ENCODE data around the gene BDKRB2. TPM values are rescaled to one million over a fixed set of nuclear protein-coding genes. Genes with fewer than 3 reads are reported as not detected.

The BDKRB2 gene
- total RNA-seq, 1 donor from 2014 or later, result 0.29 TPM

DNA sequence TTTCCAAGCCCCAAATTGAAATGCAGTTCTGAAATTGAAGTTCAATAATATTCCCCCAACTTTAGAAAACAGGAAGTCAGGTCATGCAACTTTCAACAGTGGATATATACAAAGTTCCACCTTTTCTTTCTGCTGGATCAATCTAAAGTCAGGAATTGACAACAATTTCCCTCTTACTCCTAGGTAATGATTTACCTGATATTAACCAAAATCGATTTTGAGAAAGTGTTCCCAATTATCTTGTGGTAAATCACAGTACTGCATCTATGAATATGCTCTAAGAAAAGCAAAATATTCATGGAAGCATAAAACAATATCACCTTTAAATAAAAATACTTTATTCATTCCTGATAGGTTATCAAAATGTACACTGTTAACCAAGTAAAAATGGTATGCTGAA, 79.8 kb downstream of the BDKRB2 start:
- TF ChIP-seq, protein P1, sequence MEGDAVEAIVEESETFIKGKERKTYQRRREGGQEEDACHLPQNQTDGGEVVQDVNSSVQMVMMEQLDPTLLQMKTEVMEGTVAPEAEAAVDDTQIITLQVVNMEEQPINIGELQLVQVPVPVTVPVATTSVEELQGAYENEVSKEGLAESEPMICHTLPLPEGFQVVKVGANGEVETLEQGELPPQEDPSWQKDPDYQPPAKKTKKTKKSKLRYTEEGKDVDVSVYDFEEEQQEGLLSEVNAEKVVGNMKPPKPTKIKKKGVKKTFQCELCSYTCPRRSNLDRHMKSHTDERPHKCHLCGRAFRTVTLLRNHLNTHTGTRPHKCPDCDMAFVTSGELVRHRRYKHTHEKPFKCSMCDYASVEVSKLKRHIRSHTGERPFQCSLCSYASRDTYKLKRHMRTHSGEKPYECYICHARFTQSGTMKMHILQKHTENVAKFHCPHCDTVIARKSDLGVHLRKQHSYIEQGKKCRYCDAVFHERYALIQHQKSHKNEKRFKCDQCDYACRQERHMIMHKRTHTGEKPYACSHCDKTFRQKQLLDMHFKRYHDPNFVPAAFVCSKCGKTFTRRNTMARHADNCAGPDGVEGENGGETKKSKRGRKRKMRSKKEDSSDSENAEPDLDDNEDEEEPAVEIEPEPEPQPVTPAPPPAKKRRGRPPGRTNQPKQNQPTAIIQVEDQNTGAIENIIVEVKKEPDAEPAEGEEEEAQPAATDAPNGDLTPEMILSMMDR (conservative IDR thresholded peaks at IDR 0.05; ENCODE audit: low read depth, low read length), result no peak
- no peak for DNase-seq (ENCODE audit: low read depth)
- no peak overlapping the region for H3K4me3 ChIP-seq (ENCODE audit: low read depth, low read length)

DNA sequence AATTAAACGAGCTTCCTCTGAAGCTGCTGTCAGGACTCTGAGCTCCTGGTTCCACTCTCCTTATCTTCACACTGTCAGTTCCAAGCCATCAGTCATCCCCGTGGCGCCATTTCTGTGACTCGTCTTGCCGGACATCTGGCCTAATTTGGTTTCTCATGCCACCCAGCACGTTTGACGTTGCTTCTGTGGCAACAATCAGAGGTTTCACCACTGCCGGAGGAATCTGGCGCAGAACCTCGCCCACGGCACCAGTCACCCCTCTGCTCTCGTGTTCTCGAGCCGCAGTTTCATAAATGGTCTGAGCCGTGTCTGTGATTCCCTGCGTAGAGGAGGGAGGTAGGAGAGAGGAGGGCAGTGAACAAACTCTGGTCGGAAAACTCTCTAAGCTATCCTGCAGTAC, 81.0 kb downstream of the BDKRB2 start:
- no peak overlapping the region for H3K4me3 ChIP-seq (ENCODE audit: low read depth, low read length)
- DNase-seq (ENCODE audit: low read depth), result no peak
- TF ChIP-seq, protein P1 (conservative IDR thresholded peaks at IDR 0.05; ENCODE audit: low read depth, low read length), result no peak

- no peak for DNase-seq (ENCODE audit: low read depth)
- no peak overlapping the region for H3K4me3 ChIP-seq (ENCODE audit: low read depth, low read length)
- TF ChIP-seq, protein P1 (conservative IDR thresholded peaks at IDR 0.05; ENCODE audit: low read depth, low read length), result no peak
Observed at GRCh38 chr14:96286251-96286650, 81.6 kb downstream of the BDKRB2 start.

- TF ChIP-seq, protein P1 (conservative IDR thresholded peaks at IDR 0.05; ENCODE audit: low read depth, low read length), result no peak
- no peak for DNase-seq (ENCODE audit: low read depth)
- H3K4me3 ChIP-seq (ENCODE audit: low read depth, low read length), result no peak overlapping the region
Observed at GRCh38 chr14:96287856-96288255, 83.2 kb downstream of the BDKRB2 start.

Other genes starting within 250 kb of the BDKRB2 start
- 1.7 and 4.0 TPM in 2 replicates for gene C14orf132, start 165.5 kb upstream of the BDKRB2 start, total RNA-seq
- 0.40 TPM in 1 of 2 replicates, not detected in the other for gene BDKRB1, start 51.4 kb downstream of the BDKRB2 start, total RNA-seq
- gene ATG2B, start 158.5 kb downstream of the BDKRB2 start, total RNA-seq, result 6.8 and 8.6 TPM in 2 replicates
- gene GSKIP, start 158.7 kb downstream of the BDKRB2 start, total RNA-seq, result 34.8 and 42.6 TPM in 2 replicates
- gene AK7, start 187.3 kb downstream of the BDKRB2 start, total RNA-seq, result 3.0 and 4.9 TPM in 2 replicates